GM23338 (cell line): Measurements from ENCODE around the gene CNNM4. TPM values are rescaled to one million over a fixed set of nuclear protein-coding genes. Genes with fewer than 3 reads are reported as not detected.

Source experiments
- ATAC-seq: fragments of 200-7000 bp; cut with Tn5 transposase; 3 replicates; pipeline ENCODE4 v1.9.1; 2020
- DNase-seq: peaks from one replicate; pipeline ENCODE4 v3.0.0-alpha.2; 2015; ENCODE audit warnings: low spot score
- H2AFZ ChIP-seq: fragments of 200-600 bp; sonication (generic); 2 replicates; pipeline ENCODE4 v1.8.0; 2016; ENCODE audit warnings: antibody characterized with exemption, mild to moderate bottlenecking, moderate library complexity
- H3F3A ChIP-seq: fragments of 200-600 bp; sonication (generic); replicated peaks from 2 replicates; pipeline ENCODE4 v1.8.0; 2017; ENCODE audit warnings: antibody characterized with exemption, mixed run types, low read depth
- H3K27ac ChIP-seq: fragments of 200-600 bp; sonication (generic); 2 replicates; pipeline ENCODE4 v1.6.1; 2016; ENCODE audit warnings: low read depth
- H3K27me3 ChIP-seq: fragments of 200-600 bp; sonication (generic); 2 replicates; pipeline ENCODE4 v1.8.0; 2016; ENCODE audit warnings: mild to moderate bottlenecking, mixed run types, moderate library complexity; ENCODE audit not compliant: insufficient read depth
- H3K36me3 ChIP-seq: fragments of 200-600 bp; sonication (generic); 2 replicates; pipeline ENCODE4 v1.8.0; 2016; ENCODE audit warnings: mild to moderate bottlenecking; ENCODE audit not compliant: insufficient read depth
- H3K4me1 ChIP-seq: fragments of 200-600 bp; sonication (generic); 2 replicates; pipeline ENCODE4 v1.8.0; 2016; ENCODE audit warnings: mild to moderate bottlenecking, moderate library complexity; ENCODE audit not compliant: insufficient read depth
- H3K4me2 ChIP-seq: fragments of 200-600 bp; sonication (generic); 2 replicates; pipeline ENCODE4 v1.7.1; 2017; ENCODE audit warnings: mixed run types
- H3K4me3 ChIP-seq: fragments of 200-600 bp; sonication (generic); 2 replicates; pipeline ENCODE4 v1.6.1; 2016; ENCODE audit warnings: mixed run types
- H3K79me2 ChIP-seq: fragments of 200-600 bp; sonication (generic); replicated peaks from 2 replicates; pipeline ENCODE4 v1.8.0; 2017; ENCODE audit warnings: mild to moderate bottlenecking; ENCODE audit not compliant: insufficient read depth
- H3K9me2 ChIP-seq: fragments of 200-600 bp; sonication (generic); 2 replicates; pipeline ENCODE4 v1.8.0; 2017; ENCODE audit not compliant: insufficient read depth
- H4K20me1 ChIP-seq: fragments of 200-600 bp; sonication (generic); replicated peaks from 2 replicates; pipeline ENCODE4 v1.8.0; 2017; ENCODE audit warnings: mild to moderate bottlenecking; ENCODE audit not compliant: insufficient read depth
- H3K27ac Mint-ChIP-seq: 2 replicates; pipeline ENCODE4 v1.8.0; 2020; ENCODE audit warnings: inconsistent platforms, mild to moderate bottlenecking, moderate library complexity, mixed read lengths
- H3K27me3 Mint-ChIP-seq: 3 replicates; pipeline ENCODE4 v1.8.0; 2022; ENCODE audit warnings: low read depth, mild to moderate bottlenecking, moderate library complexity, mixed read lengths, inconsistent platforms; ENCODE audit not compliant: insufficient read depth, poor library complexity
- H3K36me3 Mint-ChIP-seq: 3 replicates; pipeline ENCODE4 v1.8.0; 2021; ENCODE audit warnings: low read depth, mild to moderate bottlenecking, inconsistent platforms, moderate library complexity, mixed read lengths
- H3K4me1 Mint-ChIP-seq: 3 replicates; pipeline ENCODE4 v1.8.0; 2020; ENCODE audit warnings: mild to moderate bottlenecking, inconsistent platforms, mixed read lengths
- H3K4me3 Mint-ChIP-seq: 3 replicates; pipeline ENCODE4 v1.8.0; 2021; ENCODE audit warnings: moderate library complexity, mild to moderate bottlenecking, inconsistent platforms, mixed read lengths
- H3K9me3 Mint-ChIP-seq: 3 replicates; pipeline ENCODE4 v1.8.0; 2020; ENCODE audit warnings: moderate library complexity, mild to moderate bottlenecking, inconsistent platforms, mixed read lengths
- CREB1 ChIP-seq: fragments of 250-450 bp; sonication (Bioruptor Pico); IDR thresholded peaks from 2 replicates; pipeline ENCODE4 v1.5.0; 2020; ENCODE audit warnings: low read depth, mild to moderate bottlenecking, moderate library complexity
- CTCF ChIP-seq, 2 experiments: fragments of 200-600 bp in 1 of 2; sonication (generic) in 1 of 2; conservative IDR thresholded peaks; 2 replicates each; pipeline versions ENCODE4 v1.5.1 to v1.6.1; 2016 to 2017; ENCODE audit warnings: antibody characterized with exemption in 2 of 2, low read depth in 2 of 2, mild to moderate bottlenecking in 2 of 2, moderate library complexity in 1 of 2
- JUNB ChIP-seq: IDR thresholded peaks from one replicate; pipeline ENCODE4 v1.6.1; 2016; ENCODE audit warnings: antibody characterized with exemption; ENCODE audit not compliant: unreplicated experiment
- NANOG ChIP-seq: IDR thresholded peaks from 2 replicates; pipeline ENCODE4 v1.6.1; 2016; ENCODE audit warnings: antibody characterized with exemption, borderline replicate concordance
- POLR2AphosphoS5 ChIP-seq: IDR thresholded peaks from 2 replicates; pipeline ENCODE4 v1.6.1; 2016; ENCODE audit warnings: antibody characterized with exemption, low read depth
- STAT1 ChIP-seq: IDR thresholded peaks from one replicate; pipeline ENCODE4 v1.6.1; 2016; ENCODE audit warnings: antibody characterized with exemption; ENCODE audit not compliant: unreplicated experiment
- ZNF114 ChIP-seq: fragments of 250-450 bp; sonication (Bioruptor Pico); IDR thresholded peaks from 2 replicates; pipeline ENCODE4 v1.5.0; 2020; ENCODE audit warnings: mild to moderate bottlenecking, moderate library complexity
- ZNF331 ChIP-seq: fragments of 250-450 bp; sonication (Bioruptor Pico); IDR thresholded peaks from 2 replicates; pipeline ENCODE4 v1.5.0; 2020; ENCODE audit warnings: low read depth, mild to moderate bottlenecking, moderate library complexity
- ZNF462 ChIP-seq: fragments of 250-450 bp; sonication (Bioruptor Pico); IDR thresholded peaks from 2 replicates; pipeline ENCODE4 v1.5.0; 2020; ENCODE audit warnings: mild to moderate bottlenecking, moderate library complexity
- polyA plus RNA-seq: library from polyadenylated mRNA; unstranded; fragments of >200 nt; fragmentation: Nextera tagmentation; extraction: Ambion mirVana; gene quantifications from 2 replicates; pipeline ENCODE4 v1.2.1, GENCODE V29; 2016
- total RNA-seq: library from RNA; depleted of rRNA; stranded (reverse); fragments of >200 nt; shearing (Covaris generic); gene quantifications from 2 replicates; pipeline ENCODE4 v1.2.3, GENCODE V29; 2014
- TF ChIP-seq, protein P1 (sequence below): IDR thresholded peaks from 2 replicates; pipeline ENCODE4 v1.6.1; 2016; ENCODE audit warnings: antibody characterized with exemption

CNNM4 gene
- total and polyA plus RNA-seq, 2 experiments from 2014 or later: 2.9 to 12.9 TPM

DNA sequence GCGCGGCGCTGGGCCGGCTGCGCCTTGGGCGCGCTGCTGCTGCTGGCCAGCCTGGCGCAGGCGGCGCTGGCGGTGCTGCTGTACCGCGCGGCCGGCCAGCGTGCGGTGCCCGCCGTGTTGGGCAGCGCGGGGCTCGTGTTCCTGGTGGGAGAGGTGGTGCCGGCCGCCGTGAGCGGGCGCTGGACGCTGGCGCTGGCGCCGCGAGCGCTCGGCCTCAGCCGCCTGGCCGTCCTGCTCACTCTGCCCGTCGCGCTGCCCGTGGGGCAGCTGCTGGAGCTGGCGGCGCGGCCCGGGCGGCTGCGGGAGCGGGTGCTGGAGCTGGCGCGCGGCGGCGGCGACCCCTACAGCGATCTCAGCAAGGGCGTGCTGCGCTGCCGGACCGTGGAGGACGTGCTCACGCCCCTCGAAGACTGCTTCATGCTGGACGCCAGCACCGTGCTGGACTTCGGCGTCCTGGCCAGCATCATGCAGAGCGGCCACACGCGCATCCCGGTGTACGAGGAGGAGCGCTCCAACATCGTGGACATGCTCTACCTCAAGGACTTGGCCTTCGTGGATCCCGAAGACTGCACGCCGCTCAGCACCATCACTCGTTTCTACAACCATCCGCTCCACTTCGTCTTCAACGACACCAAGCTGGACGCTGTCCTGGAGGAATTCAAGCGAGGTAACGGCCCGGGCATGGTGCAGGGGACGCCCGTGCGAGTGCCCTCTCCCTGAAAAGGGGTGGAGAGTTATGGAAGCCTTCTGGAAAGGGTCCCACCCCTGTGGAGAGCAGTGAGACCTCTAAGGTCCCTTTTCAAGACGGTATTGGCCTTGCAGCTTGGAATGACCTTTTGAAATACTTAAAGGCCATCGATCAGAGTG is 56.4 kb downstream of the CNNM4 start:
- no peaks in the 10 kb centered on the region for H3K9me3 Mint-ChIP-seq
- H3K27me3 Mint-ChIP-seq: peaks cover 16% of the 10 kb centered on the region
- Histone ChIP-seq H3K9me2 (no peaks in the 10 kb centered on the region), H3K4me3 (peak overlapping the region; percentile 88), H3K27me3 (no peaks in the 10 kb centered on the region), H3F3A (peaks cover 6% of the 10 kb centered on the region; the same call in 1 of the 2 replicates), H3K79me2 (peaks cover 51% of the 10 kb centered on the region), H2AFZ (no peak overlapping the region), H3K36me3 (no peaks in the 10 kb centered on the region; the same call in 1 of the 2 replicates), H3K4me1 (peaks cover 21% of the 10 kb centered on the region), H4K20me1 (peaks cover 38% of the 10 kb centered on the region), H3K4me2 (peak overlapping the region; percentile 96), H3K27ac (no peak overlapping the region)
- H3K27ac Mint-ChIP-seq: no peak overlapping the region
- peak overlapping the region; percentile 83 for H3K4me3 Mint-ChIP-seq
- TF ChIP-seq NANOG (no peak), POLR2AphosphoS5 (0 out of 2 replicates have a peak, but pooled peaks have one; percentile 10)
- H3K4me1 Mint-ChIP-seq: peaks cover 40% of the 10 kb centered on the region
- ATAC-seq (peak; percentile 27; the same call in 2 of the 3 replicates), DNase-seq (peak; percentile 34)
- H3K36me3 Mint-ChIP-seq: peaks cover 33% of the 10 kb centered on the region

GRCh38 chr2:96817882-96818281 is 57.2 kb downstream of the CNNM4 start:
- no peaks in the 10 kb centered on the region for H3K9me3 Mint-ChIP-seq
- Histone ChIP-seq H3K36me3 (no peaks in the 10 kb centered on the region; the same call in 1 of the 2 replicates), H3K4me2 (peak overlapping the region; percentile 96), H3K27me3 (no peaks in the 10 kb centered on the region), H3K4me3 (peak overlapping the region; percentile 88), H3K9me2 (no peaks in the 10 kb centered on the region), H2AFZ (no peak overlapping the region), H3K27ac (no peak overlapping the region), H4K20me1 (peaks cover 45% of the 10 kb centered on the region), H3K4me1 (peaks cover 21% of the 10 kb centered on the region), H3F3A (peaks cover 6% of the 10 kb centered on the region; the same call in 1 of the 2 replicates), H3K79me2 (peaks cover 59% of the 10 kb centered on the region)
- peaks cover 40% of the 10 kb centered on the region for H3K4me1 Mint-ChIP-seq
- DNase-seq (no peak), ATAC-seq (no peak)
- peaks cover 18% of the 10 kb centered on the region for H3K27me3 Mint-ChIP-seq
- H3K4me3 Mint-ChIP-seq: peak overlapping the region; percentile 83
- no peak overlapping the region for H3K27ac Mint-ChIP-seq
- peaks cover 36% of the 10 kb centered on the region for H3K36me3 Mint-ChIP-seq
- TF ChIP-seq STAT1 (no peak), NANOG (no peak), ZNF114 (CRISPR knock-in tag) (no peak), ZNF462 (no peak), CREB1 (CRISPR knock-in tag) (no peak), JUNB (no peak), CTCF (conservative IDR thresholded peaks at IDR 0.05; ENCODE audit: low read depth in 2 of 2) (no peak), ZNF331 (CRISPR knock-in tag) (no peak), POLR2AphosphoS5 (no peak)
- TF ChIP-seq, protein P1, sequence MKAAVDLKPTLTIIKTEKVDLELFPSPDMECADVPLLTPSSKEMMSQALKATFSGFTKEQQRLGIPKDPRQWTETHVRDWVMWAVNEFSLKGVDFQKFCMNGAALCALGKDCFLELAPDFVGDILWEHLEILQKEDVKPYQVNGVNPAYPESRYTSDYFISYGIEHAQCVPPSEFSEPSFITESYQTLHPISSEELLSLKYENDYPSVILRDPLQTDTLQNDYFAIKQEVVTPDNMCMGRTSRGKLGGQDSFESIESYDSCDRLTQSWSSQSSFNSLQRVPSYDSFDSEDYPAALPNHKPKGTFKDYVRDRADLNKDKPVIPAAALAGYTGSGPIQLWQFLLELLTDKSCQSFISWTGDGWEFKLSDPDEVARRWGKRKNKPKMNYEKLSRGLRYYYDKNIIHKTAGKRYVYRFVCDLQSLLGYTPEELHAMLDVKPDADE: no peak
